Activated T-helper 1 cell treated with anti-CD3 and anti-CD28 coated beads, Interleukin-12 subunit alpha, Interleukin-12 subunit beta, Interleukin-2, Interleukin-4 antibody, amounts not matched to agents 30 ng/mL and 10 ng/mL and 1 ng/mL, durations not matched to agents 14 hours and 24 hours and 36 hours (primary cell): ENCODE data around the gene GID8. TPM values are rescaled to one million over a fixed set of nuclear protein-coding genes. Genes with fewer than 3 reads are reported as not detected.
A peak's percentile ranks its signal among the peaks of the same experiment; 100 is the strongest.

Source experiments
- DNase-seq: peaks from one replicate; pipeline ENCODE4 v3.0.0; 2021; ENCODE audit warnings: low spot score
- H3K27ac Mint-ChIP-seq: one replicate; pipeline ENCODE4 v1.8.0; 2021; ENCODE audit warnings: mild to moderate bottlenecking, mixed read lengths
- H3K27me3 Mint-ChIP-seq: one replicate; pipeline ENCODE4 v1.8.0; 2022; ENCODE audit warnings: mild to moderate bottlenecking, moderate library complexity, mixed read lengths; ENCODE audit not compliant: insufficient read depth
- H3K36me3 Mint-ChIP-seq: one replicate; pipeline ENCODE4 v1.8.0; 2021; ENCODE audit warnings: low read depth, mixed read lengths
- H3K4me1 Mint-ChIP-seq: one replicate; pipeline ENCODE4 v1.8.0; 2021; ENCODE audit warnings: low read depth, mixed read lengths
- H3K4me3 Mint-ChIP-seq: one replicate; pipeline ENCODE4 v1.8.0; 2021; ENCODE audit warnings: mild to moderate bottlenecking, moderate library complexity, mixed read lengths
- H3K9me3 Mint-ChIP-seq: one replicate; pipeline ENCODE4 v1.8.0; 2021; ENCODE audit warnings: mixed read lengths
- intact Hi-C: fragments of 100-400 bp; cut with micrococcal nuclease; formaldehyde crosslinking; loops from one replicate; pipeline ENCODE4 v1.15.1; 2024
- total RNA-seq: library from RNA; stranded (reverse); gene quantifications from 2 replicates; pipeline ENCODE4 v1.2.3, GENCODE V29; 2022

The GID8 gene
- total RNA-seq, 1 donor from 2014 or later = 52.5 TPM

- peaks cover 35% of the 10 kb centered on the region for H3K36me3 Mint-ChIP-seq
- H3K9me3 Mint-ChIP-seq = no peaks in the 10 kb centered on the region
- no peak overlapping the region for H3K27ac Mint-ChIP-seq
- H3K4me3 Mint-ChIP-seq = no peak overlapping the region
- no peak for DNase-seq
- intact Hi-C loops = no loop called here
- H3K27me3 Mint-ChIP-seq = no peaks in the 10 kb centered on the region
- peaks cover 45% of the 10 kb centered on the region for H3K4me1 Mint-ChIP-seq
Observed at GRCh38 chr20:62897666-62898065, 40.3 kb upstream of the GID8 start.

- DNase-seq = no peak
- Mint-ChIP-seq H3K4me3 (no peak overlapping the region), H3K27me3 (no peaks in the 10 kb centered on the region), H3K4me1 (peaks cover 41% of the 10 kb centered on the region), H3K27ac (peak overlapping the region; percentile 24), H3K36me3 (peaks cover 32% of the 10 kb centered on the region), H3K9me3 (no peaks in the 10 kb centered on the region)
- intact Hi-C loops = no loop called here
Observed at GRCh38 chr20:62898093-62898964, 39.6 kb upstream of the GID8 start.

GRCh38 chr20:62898970-62899632 lies 38.8 kb upstream of the GID8 start:
- H3K27ac Mint-ChIP-seq = peak overlapping the region; percentile 56
- H3K4me1 Mint-ChIP-seq = peaks cover 40% of the 10 kb centered on the region
- peak overlapping the region; percentile 53 for H3K4me3 Mint-ChIP-seq
- H3K9me3 Mint-ChIP-seq = no peaks in the 10 kb centered on the region
- H3K27me3 Mint-ChIP-seq = no peaks in the 10 kb centered on the region
- DNase-seq = peak; percentile 42
- H3K36me3 Mint-ChIP-seq = peaks cover 31% of the 10 kb centered on the region
- intact Hi-C loops = no loop called here

DNA sequence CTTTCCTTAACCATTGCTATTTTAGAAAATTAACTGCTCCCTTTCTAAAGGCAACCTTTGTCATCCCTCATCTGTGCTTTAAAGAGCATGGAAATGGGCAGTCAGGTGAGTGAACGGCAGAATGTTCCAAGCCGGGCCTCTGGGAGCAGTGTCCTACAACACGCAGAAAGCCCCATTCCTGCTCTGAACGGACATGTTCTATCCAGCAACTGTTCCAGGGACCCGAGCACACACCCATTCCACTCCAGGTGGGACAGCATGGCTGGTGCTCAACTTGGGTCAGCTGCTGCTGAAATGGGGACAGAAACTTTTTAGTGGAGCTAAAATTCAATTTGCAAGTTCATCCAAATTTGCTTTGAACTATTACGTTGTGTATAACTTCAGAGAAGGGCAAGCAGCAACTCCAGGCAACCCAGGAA lies 38.3 kb upstream of the GID8 start:
- Mint-ChIP-seq H3K4me3 (no peak overlapping the region), H3K27ac (peak overlapping the region; percentile 70), H3K4me1 (peaks cover 37% of the 10 kb centered on the region), H3K27me3 (no peaks in the 10 kb centered on the region), H3K9me3 (no peaks in the 10 kb centered on the region), H3K36me3 (peaks cover 30% of the 10 kb centered on the region)
- intact Hi-C loops = loop anchor here (1.0 kb wide), 4 partner anchors 22 to 110 kb away; no protein-coding TSS in a partner anchor
- no peak for DNase-seq

- H3K4me1 Mint-ChIP-seq = peaks cover 37% of the 10 kb centered on the region
- H3K9me3 Mint-ChIP-seq = no peaks in the 10 kb centered on the region
- peaks cover 32% of the 10 kb centered on the region for H3K36me3 Mint-ChIP-seq
- H3K4me3 Mint-ChIP-seq = peak overlapping the region; percentile 30
- no peaks in the 10 kb centered on the region for H3K27me3 Mint-ChIP-seq
- peak; percentile 60 for DNase-seq
- H3K27ac Mint-ChIP-seq = peak overlapping the region; percentile 70
- intact Hi-C loops = loop anchor here (1.0 kb wide), 4 partner anchors 21 to 109 kb away; no protein-coding TSS in a partner anchor
Observed at GRCh38 chr20:62900052-62900691, 37.8 kb upstream of the GID8 start.

- Mint-ChIP-seq H3K4me1 (peaks cover 37% of the 10 kb centered on the region), H3K36me3 (peaks cover 34% of the 10 kb centered on the region), H3K9me3 (no peaks in the 10 kb centered on the region), H3K27ac (peak overlapping the region; percentile 40), H3K4me3 (no peak overlapping the region), H3K27me3 (no peaks in the 10 kb centered on the region)
- intact Hi-C loops = loop anchor here (1.0 kb wide), 4 partner anchors 20 to 108 kb away; no protein-coding TSS in a partner anchor
- no peak for DNase-seq
Observed at GRCh38 chr20:62900692-62901584, 37.0 kb upstream of the GID8 start.

DNA sequence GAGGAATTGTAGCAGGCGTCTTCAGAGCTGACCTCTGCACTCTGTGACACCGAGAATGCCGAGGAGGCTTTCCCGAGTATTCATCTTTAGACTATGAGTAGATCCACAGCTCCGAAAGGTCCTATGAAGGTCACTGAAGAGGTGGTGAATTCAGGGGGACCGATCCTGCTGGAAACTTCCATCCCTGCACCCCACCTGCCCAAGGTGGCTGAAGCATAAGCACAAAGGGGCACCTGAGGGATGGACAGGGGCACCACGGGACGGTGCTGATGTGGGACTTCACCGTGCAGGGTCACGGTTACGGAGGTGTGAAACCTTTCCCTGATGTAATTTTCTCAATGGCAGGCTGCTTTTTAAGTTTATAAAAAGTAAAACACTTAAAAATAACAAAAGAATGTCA lies 36.1 kb upstream of the GID8 start:
- H3K27me3 Mint-ChIP-seq = no peaks in the 10 kb centered on the region
- H3K27ac Mint-ChIP-seq = no peak overlapping the region
- no peaks in the 10 kb centered on the region for H3K9me3 Mint-ChIP-seq
- H3K36me3 Mint-ChIP-seq = peaks cover 42% of the 10 kb centered on the region
- intact Hi-C loops = no loop called here
- peaks cover 37% of the 10 kb centered on the region for H3K4me1 Mint-ChIP-seq
- H3K4me3 Mint-ChIP-seq = no peak overlapping the region
- no peak for DNase-seq

DNA sequence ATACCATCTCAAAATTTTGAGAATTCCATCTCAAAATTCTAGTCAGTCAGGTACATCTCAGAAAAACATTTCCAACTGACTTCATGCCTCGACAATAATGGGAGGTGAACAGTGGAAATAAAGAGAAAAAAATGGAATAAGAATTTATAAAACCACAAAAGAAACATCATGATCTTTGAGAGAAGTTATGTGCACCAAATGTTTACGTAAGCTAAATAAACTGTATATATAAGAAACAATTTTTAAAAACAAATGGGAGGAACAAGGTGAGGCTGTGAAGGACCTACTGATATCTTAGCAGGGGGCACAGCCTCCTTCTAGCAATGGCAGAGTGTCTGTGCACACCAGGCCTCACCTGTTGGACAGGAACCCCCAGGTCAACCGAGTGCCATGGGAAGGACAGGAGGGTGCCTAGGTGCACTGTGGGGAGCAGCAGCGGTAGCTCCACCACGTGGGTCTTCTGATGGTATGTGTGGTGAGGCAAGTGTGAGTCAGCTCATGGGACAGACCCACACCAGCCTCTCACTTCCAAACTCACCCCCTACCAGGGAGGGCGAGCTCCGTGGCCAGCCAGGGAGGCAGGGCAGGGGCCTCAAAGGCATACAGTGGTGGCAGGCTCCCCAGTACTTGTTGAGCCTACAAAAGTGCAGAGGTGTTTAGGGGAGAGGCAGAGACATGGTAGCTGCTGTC lies 34.9 kb upstream of the GID8 start:
- Mint-ChIP-seq H3K27ac (no peak overlapping the region), H3K36me3 (peaks cover 46% of the 10 kb centered on the region), H3K4me3 (no peak overlapping the region), H3K4me1 (peaks cover 35% of the 10 kb centered on the region), H3K9me3 (no peaks in the 10 kb centered on the region), H3K27me3 (no peaks in the 10 kb centered on the region)
- intact Hi-C loops = no loop called here
- DNase-seq = no peak

GRCh38 chr20:62905536-62906117 lies 32.3 kb upstream of the GID8 start:
- Mint-ChIP-seq H3K36me3 (peaks cover 59% of the 10 kb centered on the region), H3K4me3 (no peak overlapping the region), H3K27ac (no peak overlapping the region), H3K27me3 (no peaks in the 10 kb centered on the region), H3K9me3 (no peaks in the 10 kb centered on the region), H3K4me1 (peaks cover 10% of the 10 kb centered on the region)
- DNase-seq = no peak
- intact Hi-C loops = no loop called here

DNA sequence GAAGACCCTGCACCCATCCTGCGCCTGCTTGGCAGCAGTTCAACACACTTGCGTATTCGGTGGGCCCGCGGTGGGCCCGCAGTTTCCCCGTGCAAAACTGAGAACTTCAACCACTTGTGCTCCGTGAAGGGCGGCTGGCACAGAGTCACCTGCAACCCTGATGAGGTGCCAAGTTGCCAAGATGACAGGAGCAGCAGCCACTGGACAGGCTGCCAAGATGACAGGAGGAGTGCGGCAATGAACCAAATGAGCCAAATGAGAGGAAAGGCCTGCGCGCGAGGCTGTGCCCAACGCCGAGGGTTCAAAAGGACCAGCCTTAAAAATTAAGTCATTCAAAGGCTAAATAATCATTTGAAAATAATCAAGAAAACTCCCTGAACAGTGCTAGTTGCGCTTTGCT lies 31.7 kb upstream of the GID8 start:
- Mint-ChIP-seq H3K4me3 (no peak overlapping the region), H3K4me1 (peaks cover 4% of the 10 kb centered on the region), H3K9me3 (no peaks in the 10 kb centered on the region), H3K27ac (no peak overlapping the region), H3K36me3 (peaks cover 63% of the 10 kb centered on the region), H3K27me3 (no peaks in the 10 kb centered on the region)
- intact Hi-C loops = no loop called here
- no peak for DNase-seq

GRCh38 chr20:62906647-62907375 lies 31.1 kb upstream of the GID8 start:
- H3K27me3 Mint-ChIP-seq = no peaks in the 10 kb centered on the region
- H3K27ac Mint-ChIP-seq = no peak overlapping the region
- no peak overlapping the region for H3K4me3 Mint-ChIP-seq
- intact Hi-C loops = no loop called here
- H3K36me3 Mint-ChIP-seq = peaks cover 68% of the 10 kb centered on the region
- H3K9me3 Mint-ChIP-seq = no peaks in the 10 kb centered on the region
- no peaks in the 10 kb centered on the region for H3K4me1 Mint-ChIP-seq
- no peak for DNase-seq
